Hepatocyte (in vitro differentiated cells): ENCODE results near the gene DNMT1.

Source experiments
- CTCF ChIP-seq: fragments of 200-600 bp; sonication (generic); IDR thresholded peaks from 2 replicates; pipeline ENCODE4 v1.5.1; 2016; ENCODE audit warnings: antibody characterized with exemption, mild to moderate bottlenecking; ENCODE audit not compliant: poor library complexity
- EZH2 ChIP-seq: fragments of 200-600 bp; sonication (generic); IDR thresholded peaks from 2 replicates; pipeline ENCODE4 v1.6.1; 2016; ENCODE audit warnings: antibody characterized with exemption, mild to moderate bottlenecking, borderline replicate concordance

DNA sequence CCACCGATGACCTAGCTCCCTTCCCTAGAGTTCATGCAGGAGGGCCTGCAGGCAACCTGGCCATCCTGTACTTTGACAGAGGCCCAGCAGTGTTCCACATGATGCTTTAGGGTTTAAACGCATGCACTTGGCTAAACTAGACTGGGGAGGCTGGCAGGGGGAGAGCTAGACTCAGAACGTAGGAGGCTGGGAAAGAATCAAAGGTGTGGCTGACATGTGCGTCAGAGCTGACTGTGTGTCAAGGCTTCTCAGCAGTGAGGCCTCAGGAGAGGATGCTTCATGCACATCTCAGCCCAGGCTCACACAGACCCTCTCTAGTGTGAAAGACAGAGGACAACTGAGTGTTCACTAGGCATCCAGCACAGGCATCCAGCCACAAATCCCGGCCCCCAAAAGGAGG is 28.7 kb downstream of the DNMT1 start:
- no peak for TF ChIP-seq CTCF
- TF ChIP-seq EZH2: no peak
